PC-9 (cell line): ENCODE results near the gene USP13.

Source experiments
- CTCF ChIP-seq: fragments of 200-600 bp; sonication (generic); conservative IDR thresholded peaks from 2 replicates; pipeline ENCODE4 v1.6.1; 2017; ENCODE audit warnings: mixed run types, antibody characterized with exemption, mild to moderate bottlenecking, moderate library complexity
- EZH2 ChIP-seq: fragments of 200-600 bp; sonication (generic); IDR thresholded peaks from 2 replicates; pipeline ENCODE4 v1.8.0; 2017; ENCODE audit warnings: antibody characterized with exemption, low read depth

GRCh38 chr3:179701176-179701827 lies 48.5 kb downstream of the USP13 start:
- TF ChIP-seq CTCF (no peak), EZH2 (no peak)
